NCI-H1694 (cell line): ENCODE measurements around the gene B3GALNT2.
A peak's percentile ranks its signal among the peaks of the same experiment; 100 is the strongest.
"Not testable (repeated sequence)": the region's sequence is repeated elsewhere in the genome, so short reads cannot be mapped to it uniquely, and the experiment has no call there.

Experiments
- DNase-seq: peaks from one replicate; lab custom pipeline; 2025; lab: John Stamatoyannopoulos, UW

B3GALNT2 gene

DNA sequence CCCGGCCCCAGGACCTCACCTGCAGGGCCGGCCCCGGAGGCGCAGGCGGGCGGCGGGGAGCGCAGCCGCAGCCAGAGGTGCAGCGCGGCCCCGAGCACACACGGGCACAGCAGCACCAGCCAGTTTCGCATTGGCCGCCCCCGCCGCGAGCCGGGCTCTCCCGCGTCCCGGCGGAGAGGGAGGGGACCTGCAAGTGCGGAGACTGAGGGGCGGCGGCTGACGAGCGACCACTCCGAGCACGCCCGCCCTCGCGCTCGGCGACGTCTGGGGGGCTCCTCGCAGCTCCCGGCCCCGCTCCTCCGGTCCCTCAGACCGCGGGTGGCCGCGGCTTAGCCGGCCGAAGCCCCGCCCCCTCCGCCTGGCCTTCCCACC lies at the start of gene B3GALNT2:
Gene B3GALNT2 (minus strand): TSS at position 331 of the 372 bp plus-strand sequence. CDS start 200 bp downstream, at position 131.
- no peak for DNase-seq

- DNase-seq: no peak
These were observed 48.9 kb upstream of the B3GALNT2 start for GRCh38 chr1:235553112-235553551.

DNA sequence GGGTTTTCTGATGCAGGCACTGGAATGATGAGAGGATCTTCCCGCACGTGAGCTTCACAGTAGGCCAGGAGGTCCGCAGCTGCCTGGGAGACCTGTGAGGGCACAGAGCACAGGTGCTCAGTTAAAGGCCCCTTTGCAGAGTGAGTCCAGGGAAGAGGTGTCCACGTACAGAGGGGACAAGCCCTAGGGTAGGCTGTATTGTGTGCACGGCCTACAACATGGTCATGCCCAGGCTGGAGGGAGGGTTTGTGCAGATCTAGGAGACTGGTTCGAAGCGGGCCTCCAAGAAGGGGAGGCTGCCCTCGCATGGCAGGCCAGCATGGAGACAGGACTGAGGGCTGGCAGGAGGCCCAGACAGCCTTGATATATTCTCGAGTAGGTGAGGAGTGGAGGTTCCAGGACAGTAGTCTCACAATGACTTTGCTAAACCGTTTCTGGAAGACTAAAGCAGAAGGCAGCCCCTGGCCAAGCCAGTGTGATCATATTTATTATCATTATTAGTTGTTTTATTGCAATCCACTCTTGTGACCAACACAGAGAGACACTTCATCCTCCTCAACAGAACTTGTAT lies 48.0 kb upstream of the B3GALNT2 start:
- no peak for DNase-seq

- DNase-seq: no peak
These were observed 45.3 kb upstream of the B3GALNT2 start for GRCh38 chr1:235549351-235550139.

GRCh38 chr1:235546369-235547155 lies 42.3 kb upstream of the B3GALNT2 start:
- DNase-seq: not testable (repeated sequence)

DNA sequence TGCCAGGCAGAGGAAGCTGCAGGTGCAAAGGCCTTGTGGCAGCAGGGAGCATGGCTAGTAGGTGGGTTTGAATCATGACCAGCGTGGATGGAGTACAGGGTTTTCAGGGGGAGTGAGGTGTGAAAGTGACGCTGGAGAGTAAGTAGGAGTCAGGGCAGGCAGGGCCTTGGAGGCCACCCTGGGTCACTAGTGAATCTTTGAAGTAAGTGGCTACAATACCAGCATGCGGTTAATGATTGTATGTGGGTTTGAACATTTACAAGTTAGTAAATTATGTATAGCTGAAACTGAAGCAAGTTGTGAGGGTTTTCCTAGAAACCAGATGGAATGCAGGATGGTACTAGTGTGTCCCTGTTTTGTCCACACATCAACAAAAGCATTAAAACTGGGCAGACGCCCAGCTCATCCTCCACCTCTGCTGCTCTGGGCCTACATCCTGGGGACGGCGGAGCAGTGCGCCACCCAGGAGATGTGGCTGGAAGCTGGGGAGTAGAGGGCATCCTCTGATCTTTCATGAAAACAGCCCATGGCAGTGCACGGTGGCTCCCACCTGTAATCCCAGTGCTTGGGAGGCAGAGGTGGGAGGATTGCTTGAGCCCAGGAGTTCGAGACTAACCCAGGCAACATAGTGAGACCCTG lies 41.2 kb upstream of the B3GALNT2 start:
- DNase-seq: no peak

GRCh38 chr1:235542845-235543244 lies 38.6 kb upstream of the B3GALNT2 start:
- DNase-seq: not testable (repeated sequence)

DNA sequence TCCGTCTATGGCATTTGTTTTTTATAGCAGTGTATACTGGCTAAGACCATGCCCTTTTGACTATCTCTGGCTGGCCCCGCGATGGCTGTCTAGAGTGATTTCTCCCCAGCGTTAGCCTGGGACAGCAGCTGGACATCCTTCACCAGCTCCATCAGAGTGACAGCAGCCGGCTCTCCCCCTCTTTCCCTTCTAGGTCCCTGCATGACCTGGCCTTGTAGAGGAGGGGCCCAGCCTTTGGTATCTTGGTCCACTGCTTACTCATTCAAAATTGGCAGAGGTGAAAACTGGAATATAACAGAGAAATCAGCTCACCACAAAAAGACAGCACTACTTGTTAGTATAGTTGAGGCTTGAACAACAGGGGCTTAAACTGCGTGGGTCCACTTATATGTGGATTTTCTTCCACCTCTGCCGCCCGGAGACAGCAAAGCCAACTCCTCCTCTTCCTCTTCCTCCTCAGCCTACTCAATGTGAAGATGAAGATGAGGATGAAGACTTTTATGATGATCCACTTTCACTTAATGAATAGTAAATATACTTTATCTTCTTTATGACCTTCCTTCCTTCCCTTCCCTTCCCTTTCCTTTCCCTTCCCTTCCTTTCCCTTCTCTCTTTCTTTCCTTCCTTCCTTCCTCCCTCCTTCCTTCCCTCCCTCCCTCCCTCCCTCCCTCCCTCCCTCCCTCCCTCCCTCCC lies 29.4 kb upstream of the B3GALNT2 start:
- DNase-seq: no peak

- no peak for DNase-seq
These were observed 28.1 kb upstream of the B3GALNT2 start for GRCh38 chr1:235532360-235532759.

- DNase-seq: no peak
These were observed 23.1 kb upstream of the B3GALNT2 start for GRCh38 chr1:235527196-235527814.

GRCh38 chr1:235525314-235525713 lies 21.1 kb upstream of the B3GALNT2 start:
- no peak for DNase-seq

DNA sequence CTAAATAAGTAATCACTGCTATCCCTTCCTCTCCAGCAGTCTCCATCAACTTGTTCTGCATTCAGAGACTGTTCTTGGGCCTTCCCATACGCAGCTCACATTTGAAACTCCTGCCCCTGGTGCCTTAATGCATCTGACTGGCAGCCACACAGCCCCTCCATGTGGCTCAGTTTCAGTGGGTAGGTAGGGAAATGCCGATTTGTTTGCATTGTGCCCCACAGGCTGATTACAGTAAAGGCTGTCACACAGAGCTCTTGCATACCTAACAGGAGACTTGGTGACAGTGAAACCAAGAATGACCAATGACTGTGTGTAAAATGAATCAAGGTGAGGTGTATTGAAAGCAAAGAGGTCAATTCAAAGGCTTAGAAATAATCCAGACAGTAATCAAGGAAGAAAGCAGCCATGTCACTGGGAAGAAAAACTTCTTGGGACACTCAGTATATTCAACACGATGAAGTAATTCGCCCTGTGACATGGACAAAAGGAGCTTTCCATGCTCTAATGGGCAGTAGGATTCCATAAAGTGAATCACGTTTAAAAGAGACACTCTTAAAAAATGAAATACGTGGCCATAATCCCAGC lies 12.7 kb upstream of the B3GALNT2 start:
- DNase-seq: no peak

- DNase-seq: no peak
These were observed 11.7 kb upstream of the B3GALNT2 start for GRCh38 chr1:235515844-235516512.

- peak; percentile 93 for DNase-seq
These were observed 9.5 kb upstream of the B3GALNT2 start for GRCh38 chr1:235513495-235514366.

DNA sequence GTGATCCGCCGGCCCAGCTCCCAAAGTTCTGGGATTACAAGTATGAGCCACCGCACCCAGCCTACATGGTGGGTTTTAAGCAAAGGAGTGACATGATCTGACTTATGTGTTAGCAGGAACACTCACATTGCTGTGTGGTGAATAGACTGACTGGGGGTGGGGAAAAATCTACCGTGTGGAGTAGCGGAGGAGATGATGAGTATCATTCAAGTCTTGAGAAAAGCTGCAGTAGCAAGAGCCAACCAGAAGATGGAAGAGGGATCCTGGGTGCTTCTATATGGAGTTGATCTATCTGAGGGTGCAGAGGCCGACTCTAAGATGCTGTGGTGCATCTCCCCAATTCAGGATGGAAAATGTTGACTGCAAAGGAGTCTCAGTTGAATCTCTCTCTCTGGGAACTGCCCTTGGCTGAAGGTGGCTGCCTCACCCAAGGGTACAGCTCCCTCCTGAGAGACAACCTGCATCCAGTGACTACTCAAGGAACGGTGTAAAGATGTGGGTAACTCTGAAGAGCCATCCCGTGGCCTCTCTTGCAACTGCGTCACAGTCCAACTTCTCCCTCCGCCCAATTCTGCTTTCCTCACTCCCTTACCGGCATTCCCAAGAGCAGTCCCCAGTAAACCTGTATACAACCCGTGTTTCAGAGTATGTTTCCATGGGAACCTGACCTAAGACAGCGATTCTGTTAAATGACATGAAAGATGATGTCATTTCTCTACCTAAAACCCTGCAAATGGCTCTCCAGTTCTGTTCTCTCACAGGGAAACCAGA lies 7.4 kb upstream of the B3GALNT2 start:
- no peak for DNase-seq

DNA sequence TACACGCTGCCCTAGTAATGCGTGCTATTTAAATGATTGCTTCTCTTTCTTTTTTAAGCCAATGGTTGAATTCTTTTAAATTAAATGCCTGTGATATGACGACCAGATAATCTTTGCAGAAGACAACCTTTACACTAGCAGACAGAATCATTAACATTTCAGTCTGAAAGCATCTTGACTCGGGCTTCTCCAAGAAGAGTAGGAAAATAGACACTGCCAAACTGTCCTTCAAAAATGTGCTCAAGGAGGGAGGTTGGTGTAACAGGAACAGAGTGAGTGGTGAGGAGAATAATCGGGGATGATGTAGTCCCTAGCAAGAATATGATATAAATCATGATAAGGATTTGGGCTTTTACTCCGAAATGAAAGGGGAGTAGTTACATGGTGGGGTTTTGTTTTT lies 6.6 kb upstream of the B3GALNT2 start:
- DNase-seq: no peak

- DNase-seq: no peak
These were observed 3.4 kb upstream of the B3GALNT2 start for GRCh38 chr1:235507623-235508022.

GRCh38 chr1:235504494-235505222 lies 406 bp upstream of the B3GALNT2 start:
- peak; percentile 96 for DNase-seq
